C4-2B (cell line): Measurements from ENCODE around the gene CAST.
"Not testable (repeated sequence)": the region's sequence is repeated elsewhere in the genome, so short reads cannot be mapped to it uniquely, and the experiment has no call there.

Source experiments
- CTCF ChIP-seq: fragments of 450-650 bp; conservative IDR thresholded peaks from 2 replicates; pipeline ENCODE4 v1.5.1; 2017; ENCODE audit warnings: mild to moderate bottlenecking
- ZFX ChIP-seq: fragments of 450-650 bp; IDR thresholded peaks from 2 replicates; pipeline ENCODE4 v1.6.1; 2017

- TF ChIP-seq CTCF, ZFX: not testable (repeated sequence)
Measured at GRCh38 chr5:96744218-96744617, 82.0 kb downstream of the CAST start.
